Measurements from ENCODE around the gene GRM4. TPM values are rescaled to one million over a fixed set of nuclear protein-coding genes. Genes with fewer than 3 reads are reported as not detected.

GRM4 gene
- polyA plus RNA-seq, 1 of the 3 experiments (the other 2 are of a cell fraction): not detected

GRCh38 chr6:34178357-34179105 lies 32.6 kb upstream of the GRM4 start:
- no peak overlapping the region for H3K4me3 ChIP-seq (ENCODE audit: low read depth in 2 of 2, low read length in 1 of 2)
- no peaks in the 10 kb centered on the region for H4K20me1 ChIP-seq (ENCODE audit: insufficient read depth)
- no peak overlapping the region for H3K27ac ChIP-seq (ENCODE audit: low read depth in 2 of 2, low read length in 1 of 2)
- ChIA-PET CTCF (interaction anchor here (0.7 to 3.1 kb wide), 6 partner anchors 15 to 434 kb away, joined by 3 to 16 read pairs (median 4); no protein-coding TSS in a partner anchor), POLR2A (no interaction called here)
- H3K4me2 ChIP-seq: no peak overlapping the region
- WGBS (ENCODE audit: low lambda C conversion rate): 72% methylated on average over 15 of the region's 19 CpGs
- no peaks in the 10 kb centered on the region for H3F3A ChIP-seq (replicated peaks; ENCODE audit: insufficient read depth)
- DNase-seq: no peak
- H2AFZ ChIP-seq (ENCODE audit: low read depth): no peak overlapping the region
- no peak for TF ChIP-seq ELF1 (IDR thresholded peaks at IDR 0.05)
- no peak for TF ChIP-seq MEF2A (IDR thresholded peaks at IDR 0.05; ENCODE audit: borderline replicate concordance, low read depth)
- no peak for TF ChIP-seq REST (IDR thresholded peaks at IDR 0.05; ENCODE audit: low read depth, low read length)
- TF ChIP-seq FOXJ3 (CRISPR knock-in tag; IDR thresholded peaks at IDR 0.05): no peak
- TF ChIP-seq RXRA (IDR thresholded peaks at IDR 0.05; ENCODE audit: borderline replicate concordance, low read depth): no peak
- no peak for TF ChIP-seq IRF3 (IDR thresholded peaks at IDR 0.05; ENCODE audit: low read depth, low read length)
- TF ChIP-seq ZBTB33 (IDR thresholded peaks at IDR 0.05; ENCODE audit: borderline replicate concordance, low read depth): no peak
- H3K9me2 ChIP-seq: no peaks in the 10 kb centered on the region
- H3K79me2 ChIP-seq (ENCODE audit: insufficient read depth): no peaks in the 10 kb centered on the region
- no peaks in the 10 kb centered on the region for H3K36me3 ChIP-seq (replicated peaks in 1 of 2; ENCODE audit: control insufficient read depth in 1 of 2, insufficient read depth in 2 of 2, low read length in 1 of 2)
- H3K9ac ChIP-seq: no peak overlapping the region
- no peaks in the 10 kb centered on the region for H3K27me3 ChIP-seq (ENCODE audit: insufficient read depth)
- H3K4me1 ChIP-seq (ENCODE audit: control insufficient read depth in 1 of 2, insufficient read depth in 2 of 2, low read depth in 1 of 2, low read length in 1 of 2): peaks cover 0 to 9% of the 10 kb centered on the region in 2 experiments; a peak in 1 of 4 replicates
- no peaks in the 10 kb centered on the region for H3K9me3 ChIP-seq

- Histone ChIP-seq H3K36me3 (replicated peaks in 1 of 2; ENCODE audit: control insufficient read depth in 1 of 2, insufficient read depth in 2 of 2, low read length in 1 of 2) (no peaks in the 10 kb centered on the region), H3K4me1 (ENCODE audit: control insufficient read depth in 1 of 2, insufficient read depth in 2 of 2, low read depth in 1 of 2, low read length in 1 of 2) (peaks cover 0 to 9% of the 10 kb centered on the region in 2 experiments; a peak in 1 of 4 replicates), H3F3A (replicated peaks; ENCODE audit: insufficient read depth) (no peaks in the 10 kb centered on the region), H3K4me3 (ENCODE audit: low read depth in 2 of 2, low read length in 1 of 2) (no peak overlapping the region), H3K79me2 (ENCODE audit: insufficient read depth) (no peaks in the 10 kb centered on the region), H3K9me3 (no peaks in the 10 kb centered on the region), H3K9ac (no peak overlapping the region), H3K27ac (ENCODE audit: low read depth in 2 of 2, low read length in 1 of 2) (no peak overlapping the region), H3K27me3 (ENCODE audit: insufficient read depth) (no peaks in the 10 kb centered on the region), H4K20me1 (ENCODE audit: insufficient read depth) (no peaks in the 10 kb centered on the region), H3K4me2 (no peak overlapping the region), H3K9me2 (no peaks in the 10 kb centered on the region), H2AFZ (ENCODE audit: low read depth) (no peak overlapping the region)
- DNase-seq: peak; percentile 53
- ChIA-PET POLR2A (no interaction called here), CTCF (interaction anchor here (1.0 to 2.9 kb wide), 6 partner anchors 11 to 23 kb away, joined by 3 to 12 read pairs (median 4); no protein-coding TSS in a partner anchor)
- 52% methylated on average over 3 of the region's 5 CpGs for WGBS (ENCODE audit: low lambda C conversion rate)
- TF ChIP-seq TAF1 (IDR thresholded peaks at IDR 0.05; ENCODE audit: borderline replicate concordance, low read depth, low read length) (no peak), EP300 (IDR thresholded peaks at IDR 0.05; ENCODE audit: borderline replicate concordance in 1 of 2, low read depth in 1 of 2, low read length in 1 of 2) (no peak), YY1 (IDR thresholded peaks at IDR 0.05; ENCODE audit: low read depth) (no peak), CTCF (IDR thresholded peaks at IDR 0.05) (no peak), PBX3 (IDR thresholded peaks at IDR 0.05) (no peak), TEAD4 (IDR thresholded peaks at IDR 0.05; ENCODE audit: borderline replicate concordance, insufficient read depth) (no peak), POLR2AphosphoS5 (IDR thresholded peaks at IDR 0.05; ENCODE audit: low read depth, low read length) (no peak), SMC3 (IDR thresholded peaks at IDR 0.05; ENCODE audit: low read depth, low read length) (no peak), FOSL2 (IDR thresholded peaks at IDR 0.05; ENCODE audit: borderline replicate concordance, low read depth) (no peak)
Measured at GRCh38 chr6:34177181-34177591, 31.3 kb upstream of the GRM4 start.

Data from SK-N-SH (cell line).